Measurements from ENCODE around the gene PRKD2.

DNA sequence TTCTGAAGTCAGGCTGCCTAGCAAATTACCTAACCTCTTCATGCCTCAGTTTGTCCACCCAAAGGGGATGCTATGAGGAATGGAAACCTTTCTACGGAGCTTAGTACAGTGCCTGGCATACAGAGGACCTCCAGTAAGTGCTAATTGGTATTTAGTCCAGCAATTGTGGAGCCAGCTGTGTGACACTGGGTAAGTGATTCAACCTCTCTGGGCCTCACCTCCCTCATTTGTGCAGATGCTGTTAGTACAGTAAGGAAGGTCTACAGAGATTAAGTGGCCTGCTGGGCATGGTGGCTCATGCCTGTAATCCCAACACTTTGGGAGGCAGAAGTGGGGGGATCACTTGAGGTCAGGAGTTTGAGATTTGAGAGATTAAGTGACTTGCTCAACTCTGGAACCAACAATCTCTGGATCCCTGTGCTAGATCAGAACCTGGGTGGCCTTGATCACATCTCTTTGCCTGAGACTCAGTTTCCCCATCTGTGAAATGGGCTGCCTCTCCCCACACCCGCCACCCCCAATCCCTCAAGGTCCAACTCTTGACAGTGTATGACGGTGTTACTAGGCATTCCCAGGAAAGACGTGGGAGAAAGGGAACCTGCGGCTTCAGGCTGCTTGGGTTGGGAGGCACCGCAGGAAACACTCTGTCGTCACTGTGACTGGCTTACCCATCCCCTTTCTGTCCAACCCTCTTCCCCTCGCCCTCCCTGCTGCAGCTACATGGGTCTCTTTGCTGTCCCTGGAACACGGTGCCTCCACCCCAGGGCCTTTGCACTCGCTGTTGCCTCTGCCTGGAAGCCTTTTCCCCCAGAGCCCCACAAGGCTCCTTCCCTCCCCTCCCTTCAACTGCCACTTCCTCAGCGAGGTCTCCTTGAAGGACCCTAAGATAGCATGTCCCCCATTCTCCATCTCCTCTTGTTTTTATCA, 18.3 kb downstream of the PRKD2 start:
- TF ChIP-seq, protein P1, sequence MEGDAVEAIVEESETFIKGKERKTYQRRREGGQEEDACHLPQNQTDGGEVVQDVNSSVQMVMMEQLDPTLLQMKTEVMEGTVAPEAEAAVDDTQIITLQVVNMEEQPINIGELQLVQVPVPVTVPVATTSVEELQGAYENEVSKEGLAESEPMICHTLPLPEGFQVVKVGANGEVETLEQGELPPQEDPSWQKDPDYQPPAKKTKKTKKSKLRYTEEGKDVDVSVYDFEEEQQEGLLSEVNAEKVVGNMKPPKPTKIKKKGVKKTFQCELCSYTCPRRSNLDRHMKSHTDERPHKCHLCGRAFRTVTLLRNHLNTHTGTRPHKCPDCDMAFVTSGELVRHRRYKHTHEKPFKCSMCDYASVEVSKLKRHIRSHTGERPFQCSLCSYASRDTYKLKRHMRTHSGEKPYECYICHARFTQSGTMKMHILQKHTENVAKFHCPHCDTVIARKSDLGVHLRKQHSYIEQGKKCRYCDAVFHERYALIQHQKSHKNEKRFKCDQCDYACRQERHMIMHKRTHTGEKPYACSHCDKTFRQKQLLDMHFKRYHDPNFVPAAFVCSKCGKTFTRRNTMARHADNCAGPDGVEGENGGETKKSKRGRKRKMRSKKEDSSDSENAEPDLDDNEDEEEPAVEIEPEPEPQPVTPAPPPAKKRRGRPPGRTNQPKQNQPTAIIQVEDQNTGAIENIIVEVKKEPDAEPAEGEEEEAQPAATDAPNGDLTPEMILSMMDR (IDR thresholded peaks at IDR 0.05): no peak
- no peak for TF ChIP-seq POLR2A (IDR thresholded peaks at IDR 0.05)

All from heart left ventricle (tissue), 13 donors.